ENCODE measurements around the gene CD72. TPM values are rescaled to one million over a fixed set of nuclear protein-coding genes. Genes with fewer than 3 reads are reported as not detected.

CD72 gene
- total RNA-seq, 2 experiments from 2014 or later, result 11.4 to 11.9 TPM

GRCh38 chr9:35657546-35658136 is 39.4 kb upstream of the CD72 start, which contains the start of gene RMRP:
RMRP (minus strand) TSS chr9:35658019.
- H3K4me3 Mint-ChIP-seq, result peak within 1 kb of the TSS; percentile 84
- ATAC-seq, result peak; percentile 92
- CTCF ChIA-PET, result interaction anchor here (0.6 to 14.2 kb wide), 27 partner anchors 9 to 191 kb away, joined by 3 to 208 read pairs (median 6); partner anchors contain the start of genes CD72, CREB3, RGP1 and SIT1
- H3K4me1 Mint-ChIP-seq, result peaks cover 61% of the 10 kb centered on the region
- no peaks in the 10 kb centered on the region for H3K9me3 Mint-ChIP-seq (ENCODE audit: low read depth)
- peaks cover 4% of the 10 kb centered on the region for H3K27me3 Mint-ChIP-seq
- peaks cover 24% of the 10 kb centered on the region for H3K36me3 Mint-ChIP-seq
- DNase-seq, result peak; percentile 95
- H3K27ac Mint-ChIP-seq, result peak within 1 kb of the TSS; percentile 95

GRCh38 chr9:35656831-35657545 is 38.8 kb upstream of the CD72 start:
- H3K27ac Mint-ChIP-seq, result peak overlapping the region; percentile 95
- CTCF ChIA-PET, result interaction anchor here (0.8 to 14.2 kb wide), 20 partner anchors 9 to 191 kb away, joined by 3 to 208 read pairs (median 8); partner anchors contain the start of genes CD72, CREB3, RGP1 and SIT1
- H3K9me3 Mint-ChIP-seq (ENCODE audit: low read depth), result no peaks in the 10 kb centered on the region
- peaks cover 22% of the 10 kb centered on the region for H3K36me3 Mint-ChIP-seq
- H3K4me3 Mint-ChIP-seq, result peak overlapping the region; percentile 84
- ATAC-seq (no peak), DNase-seq (no peak)
- H3K4me1 Mint-ChIP-seq, result peaks cover 59% of the 10 kb centered on the region
- peaks cover 4% of the 10 kb centered on the region for H3K27me3 Mint-ChIP-seq

DNA sequence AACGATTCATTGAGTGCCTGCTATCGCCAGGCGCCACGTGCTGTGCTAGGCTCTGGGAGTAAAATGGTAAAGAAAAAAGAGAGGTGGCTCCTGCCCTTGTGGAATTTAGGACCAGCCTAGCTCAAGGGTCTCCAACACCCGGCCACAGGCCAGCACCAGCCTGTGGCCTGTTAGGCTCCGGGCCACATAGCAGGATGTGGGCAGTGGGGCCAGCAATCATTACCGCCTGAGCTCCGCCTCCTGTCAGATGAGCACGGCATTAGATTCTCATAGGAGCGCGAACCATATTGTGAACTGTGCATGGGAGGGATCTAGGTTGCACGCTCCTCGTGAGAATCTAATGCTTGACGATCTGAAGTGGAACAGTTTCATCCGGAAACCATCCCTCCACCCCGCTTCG is 38.1 kb upstream of the CD72 start:
- H3K9me3 Mint-ChIP-seq (ENCODE audit: low read depth), result no peaks in the 10 kb centered on the region
- peaks cover 4% of the 10 kb centered on the region for H3K27me3 Mint-ChIP-seq
- CTCF ChIA-PET, result interaction anchor here (0.8 to 14.2 kb wide), 7 partner anchors 8 to 100 kb away, joined by 3 to 208 read pairs (median 10); partner anchors contain the start of genes CD72 and SIT1
- peak overlapping the region; percentile 8 for H3K4me3 Mint-ChIP-seq
- ATAC-seq (no peak), DNase-seq (no peak)
- peaks cover 60% of the 10 kb centered on the region for H3K4me1 Mint-ChIP-seq
- peaks cover 18% of the 10 kb centered on the region for H3K36me3 Mint-ChIP-seq
- no peak overlapping the region for H3K27ac Mint-ChIP-seq

- peaks cover 4% of the 10 kb centered on the region for H3K27me3 Mint-ChIP-seq
- DNase-seq (no peak), ATAC-seq (no peak)
- H3K27ac Mint-ChIP-seq, result no peak overlapping the region
- no peaks in the 10 kb centered on the region for H3K9me3 Mint-ChIP-seq (ENCODE audit: low read depth)
- peaks cover 12% of the 10 kb centered on the region for H3K36me3 Mint-ChIP-seq
- H3K4me1 Mint-ChIP-seq, result peaks cover 48% of the 10 kb centered on the region
- no peak overlapping the region for H3K4me3 Mint-ChIP-seq
- CTCF ChIA-PET, result interaction anchor here (0.6 to 3.1 kb wide), 4 partner anchors 39 to 50 kb away, joined by 3 to 10 read pairs (median 4); no protein-coding TSS in a partner anchor
Observed at GRCh38 chr9:35653611-35654010, 35.4 kb upstream of the CD72 start.

- peaks cover 18% of the 10 kb centered on the region for H3K36me3 Mint-ChIP-seq
- H3K27me3 Mint-ChIP-seq, result peaks cover 2% of the 10 kb centered on the region
- CTCF ChIA-PET, result interaction anchor here (1.2 to 2.0 kb wide), 3 partner anchors 44 to 49 kb away, joined by 4 to 6 read pairs (median 4); no protein-coding TSS in a partner anchor
- H3K4me3 Mint-ChIP-seq, result no peak overlapping the region
- H3K4me1 Mint-ChIP-seq, result peaks cover 54% of the 10 kb centered on the region
- H3K27ac Mint-ChIP-seq, result no peak overlapping the region
- no peaks in the 10 kb centered on the region for H3K9me3 Mint-ChIP-seq (ENCODE audit: low read depth)
- ATAC-seq (no peak), DNase-seq (no peak)
Observed at GRCh38 chr9:35652829-35653209, 34.6 kb upstream of the CD72 start.

DNA sequence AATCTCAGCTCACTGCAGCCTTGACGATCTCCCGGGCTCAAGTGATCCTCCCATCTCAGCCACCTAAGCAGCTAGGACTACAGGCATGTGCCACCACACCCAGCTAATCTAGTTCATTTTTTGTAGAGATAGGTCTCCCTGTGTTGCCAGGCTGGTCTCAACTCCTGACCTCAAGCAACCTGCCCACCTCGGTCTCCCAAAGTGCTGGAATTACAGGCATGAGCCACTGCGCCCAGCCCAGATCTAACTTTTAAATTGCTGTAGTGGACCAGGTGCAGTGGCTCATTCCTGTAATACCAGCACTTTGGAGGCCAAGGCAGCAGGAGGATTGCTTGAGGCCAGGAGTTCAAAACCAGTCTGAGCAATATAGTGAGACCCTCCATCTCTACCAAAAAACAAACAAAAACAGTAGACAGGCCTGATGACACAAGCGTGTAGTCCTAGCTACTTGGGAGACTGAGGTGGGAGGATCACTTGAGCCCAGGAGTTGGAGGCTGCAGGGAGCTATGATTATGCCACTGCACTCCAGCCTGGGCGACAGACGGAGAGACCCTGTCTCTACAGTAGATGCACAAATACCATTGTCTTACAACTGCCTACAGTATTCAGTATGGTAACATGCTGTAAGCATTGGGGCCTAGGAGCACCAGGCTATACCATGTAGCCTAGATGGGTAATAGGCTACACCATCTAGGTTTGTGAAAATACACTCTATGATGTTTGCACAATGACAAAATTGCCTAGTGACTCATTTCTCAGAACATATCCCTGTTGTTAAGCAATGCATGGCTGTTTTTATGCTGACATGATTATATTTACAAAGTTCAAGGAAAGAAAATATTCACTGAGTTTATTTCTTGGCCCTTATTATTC is 34.0 kb upstream of the CD72 start:
- Mint-ChIP-seq H3K27ac (peak overlapping the region; percentile 57), H3K4me1 (peaks cover 54% of the 10 kb centered on the region), H3K9me3 (ENCODE audit: low read depth) (no peaks in the 10 kb centered on the region), H3K27me3 (no peaks in the 10 kb centered on the region), H3K4me3 (no peak overlapping the region), H3K36me3 (peaks cover 20% of the 10 kb centered on the region)
- ATAC-seq (no peak), DNase-seq (no peak)
- CTCF ChIA-PET, result interaction anchor here (1.0 to 2.0 kb wide), 3 partner anchors 35 to 48 kb away, joined by 3 to 6 read pairs (median 4); no protein-coding TSS in a partner anchor

DNA sequence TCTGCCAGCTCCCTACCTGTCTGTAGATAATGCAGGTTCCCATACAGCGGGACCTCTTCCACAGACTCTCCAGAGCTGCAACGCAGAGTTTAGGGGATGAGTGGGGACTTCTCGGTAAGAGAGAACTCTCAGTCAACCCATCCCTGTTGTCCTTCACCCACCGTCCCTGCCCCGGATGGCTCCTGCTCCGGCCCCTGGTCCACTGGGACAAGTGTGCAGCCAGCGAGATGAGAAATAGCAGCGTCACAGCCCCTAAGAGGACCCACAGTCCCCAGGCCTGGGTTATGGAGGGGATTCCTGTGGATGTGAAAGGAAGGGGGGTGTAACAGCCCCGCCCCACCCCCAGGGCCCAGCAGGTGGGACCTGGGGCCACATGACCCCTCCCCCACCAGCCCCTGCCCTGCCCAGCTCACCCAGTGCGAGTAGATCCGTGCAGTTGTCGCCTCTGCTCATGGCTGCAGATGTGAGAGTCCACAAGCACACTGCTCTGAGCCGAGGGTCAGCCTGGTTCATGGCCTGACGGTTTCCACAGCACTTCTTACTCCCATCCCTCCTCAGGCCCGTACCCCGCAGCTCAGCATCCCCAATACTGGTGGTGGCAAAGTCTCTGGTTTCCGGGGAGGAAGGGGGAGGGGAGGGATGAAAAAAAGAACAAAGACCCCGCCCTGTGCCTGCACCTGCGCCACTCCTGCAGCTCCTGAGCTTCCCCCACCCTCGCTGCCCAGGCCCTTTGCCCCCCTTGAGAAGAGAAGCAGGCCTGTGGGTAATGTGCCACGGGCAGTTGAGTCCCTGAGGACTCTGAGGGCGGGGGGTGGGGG is 32.3 kb upstream of the CD72 start, which contains the start of gene SIT1:
Gene SIT1, minus strand, starts transcription at position 591 of the 818 bp plus-strand sequence. Its CDS starts 78 bp downstream, at position 513.
- Mint-ChIP-seq H3K9me3 (ENCODE audit: low read depth) (no peaks in the 10 kb centered on the region), H3K4me1 (peaks cover 49% of the 10 kb centered on the region), H3K36me3 (peaks cover 26% of the 10 kb centered on the region), H3K4me3 (peak within 1 kb of the TSS; percentile 99), H3K27me3 (no peaks in the 10 kb centered on the region), H3K27ac (peak within 1 kb of the TSS; percentile 97)
- CTCF ChIA-PET, result interaction anchor here (1.1 to 9.6 kb wide), 9 partner anchors 11 to 160 kb away, joined by 3 to 208 read pairs (median 8); partner anchors contain the start of genes ARHGEF39, CCDC107, CD72 and CREB3
- ATAC-seq (peak; percentile 3), DNase-seq (peak; percentile 71)

DNA sequence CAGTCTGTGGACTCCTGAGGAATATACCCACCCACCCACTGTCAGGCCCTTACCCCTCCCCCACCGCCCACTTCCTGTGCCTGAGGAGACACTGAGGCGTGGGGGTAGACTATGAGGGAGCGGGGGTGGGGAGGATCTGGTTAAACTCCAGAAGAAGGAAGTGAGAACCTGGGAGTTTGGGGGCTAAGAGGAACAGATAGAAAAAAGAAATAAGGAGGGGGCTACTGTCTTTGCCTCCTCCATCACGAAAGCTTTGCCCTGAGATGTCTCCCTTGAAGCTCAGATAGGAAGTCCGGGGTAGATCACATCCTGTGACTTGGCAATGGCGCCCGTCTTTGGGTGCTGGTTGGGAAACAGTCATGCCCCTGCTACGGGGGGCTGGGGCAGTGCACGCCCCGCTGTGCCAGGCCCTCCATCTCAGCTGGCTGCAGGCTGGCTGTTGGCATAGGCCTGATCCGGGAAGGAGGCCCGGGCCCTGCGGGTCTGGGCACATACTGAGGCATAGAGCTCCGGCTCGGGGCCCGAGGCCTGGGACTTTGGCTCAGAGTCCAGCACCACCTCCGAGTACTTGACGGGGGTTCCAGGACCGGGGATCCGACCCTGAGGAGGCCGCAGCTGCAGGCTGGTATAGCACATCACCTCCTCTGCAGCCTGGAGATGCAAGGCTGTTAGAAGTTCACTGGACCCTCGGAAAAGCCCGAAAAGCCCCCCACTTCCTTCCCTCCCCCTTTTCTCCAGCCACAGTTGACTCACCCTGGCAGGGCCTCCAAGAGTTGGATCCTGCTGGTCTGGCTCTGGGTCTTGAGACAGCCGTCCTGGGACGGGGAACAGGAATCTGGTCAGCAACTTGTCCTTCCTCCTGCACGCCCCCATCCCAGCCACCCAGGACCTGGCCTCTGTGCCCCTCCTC is 31.5 kb upstream of the CD72 start:
- H3K4me3 Mint-ChIP-seq, result peak overlapping the region; percentile 99
- H3K4me1 Mint-ChIP-seq, result peaks cover 51% of the 10 kb centered on the region
- CTCF ChIA-PET, result interaction anchor here (1.1 to 9.6 kb wide), 7 partner anchors 10 to 160 kb away, joined by 3 to 208 read pairs (median 27); partner anchors contain the start of genes ARHGEF39, CCDC107, CD72 and CREB3
- ATAC-seq, result peak; percentile 14
- H3K9me3 Mint-ChIP-seq (ENCODE audit: low read depth), result no peaks in the 10 kb centered on the region
- H3K27ac Mint-ChIP-seq, result peak overlapping the region; percentile 97
- peak; percentile 77 for DNase-seq
- H3K27me3 Mint-ChIP-seq, result no peaks in the 10 kb centered on the region
- H3K36me3 Mint-ChIP-seq, result peaks cover 26% of the 10 kb centered on the region

GRCh38 chr9:35646533-35647265 is 28.5 kb upstream of the CD72 start:
- peak overlapping the region; percentile 97 for H3K27ac Mint-ChIP-seq
- ATAC-seq, result peak; percentile 90
- H3K36me3 Mint-ChIP-seq, result peaks cover 36% of the 10 kb centered on the region
- H3K9me3 Mint-ChIP-seq (ENCODE audit: low read depth), result no peaks in the 10 kb centered on the region
- no peaks in the 10 kb centered on the region for H3K27me3 Mint-ChIP-seq
- DNase-seq, result peak; percentile 95
- H3K4me1 Mint-ChIP-seq, result peaks cover 47% of the 10 kb centered on the region
- CTCF ChIA-PET, result interaction anchor here (0.6 to 9.6 kb wide), 25 partner anchors 8 to 567 kb away, joined by 3 to 208 read pairs (median 4); partner anchors contain the start of genes ARHGEF39, CCDC107, CD72 and CREB3
- peak overlapping the region; percentile 99 for H3K4me3 Mint-ChIP-seq

GRCh38 chr9:35646153-35646532 is 27.9 kb upstream of the CD72 start:
- peak overlapping the region; percentile 97 for H3K27ac Mint-ChIP-seq
- no peak for ATAC-seq
- H3K4me1 Mint-ChIP-seq, result peaks cover 47% of the 10 kb centered on the region

More at GRCh38 chr9:35646153-35646532, 27.9 kb upstream of the CD72 start:
- Mint-ChIP-seq H3K27me3 (no peaks in the 10 kb centered on the region), H3K4me3 (peak overlapping the region; percentile 99), H3K36me3 (peaks cover 41% of the 10 kb centered on the region), H3K9me3 (ENCODE audit: low read depth) (no peaks in the 10 kb centered on the region)
- no peak for DNase-seq
- CTCF ChIA-PET, result interaction anchor here (0.7 to 9.6 kb wide), 16 partner anchors 11 to 236 kb away, joined by 3 to 208 read pairs (median 9); partner anchors contain the start of genes ARHGEF39, CCDC107, CD72 and CREB3
